NCI-H524 treated with DMSO at 0.1 percent for 48 hours (cell line): ENCODE results near the gene NUP214.
"Not testable (repeated sequence)": the region's sequence is repeated elsewhere in the genome, so short reads cannot be mapped to it uniquely, and the experiment has no call there.

ENCODE experiments used
- DNase-seq: peaks from one replicate; lab custom pipeline; 2025; lab: John Stamatoyannopoulos, UW

Gene NUP214

GRCh38 chr9:131116281-131117120 lies 8.9 kb upstream of the NUP214 start:
- DNase-seq = no peak

- DNase-seq = no peak
Observed at GRCh38 chr9:131117121-131117761, 8.1 kb upstream of the NUP214 start.

GRCh38 chr9:131117762-131118145 lies 7.6 kb upstream of the NUP214 start:
- DNase-seq = no peak

- no peak for DNase-seq
Observed at GRCh38 chr9:131119600-131119999, 5.8 kb upstream of the NUP214 start.

- no peak for DNase-seq
Observed at GRCh38 chr9:131120620-131121228, 4.7 kb upstream of the NUP214 start.

- no peak for DNase-seq
Observed at GRCh38 chr9:131121346-131121745, 4.0 kb upstream of the NUP214 start.

- no peak for DNase-seq
Observed at GRCh38 chr9:131122158-131122557, 3.2 kb upstream of the NUP214 start.

- DNase-seq = no peak
Observed at GRCh38 chr9:131125038-131125287, 423 bp upstream of the NUP214 start.

GRCh38 chr9:131126059-131126426 lies 657 bp downstream of the NUP214 start:
- no peak for DNase-seq

- no peak for DNase-seq
Observed at GRCh38 chr9:131129183-131129582, 3.8 kb downstream of the NUP214 start.

- DNase-seq = no peak
Observed at GRCh38 chr9:131138676-131139075, 13.3 kb downstream of the NUP214 start.

- DNase-seq = no peak
Observed at GRCh38 chr9:131140112-131140511, 14.7 kb downstream of the NUP214 start.

GRCh38 chr9:131140550-131140949 lies 15.2 kb downstream of the NUP214 start:
- peak; percentile 92 for DNase-seq

GRCh38 chr9:131142160-131142559 lies 16.8 kb downstream of the NUP214 start:
- no peak for DNase-seq

- DNase-seq = no peak
Observed at GRCh38 chr9:131144201-131144600, 18.8 kb downstream of the NUP214 start.

GRCh38 chr9:131145245-131145644 lies 19.9 kb downstream of the NUP214 start:
- no peak for DNase-seq

GRCh38 chr9:131146186-131146585 lies 20.8 kb downstream of the NUP214 start:
- no peak for DNase-seq

- DNase-seq = no peak
Observed at GRCh38 chr9:131148276-131148675, 22.9 kb downstream of the NUP214 start.

GRCh38 chr9:131148966-131149687 lies 23.7 kb downstream of the NUP214 start:
- no peak for DNase-seq

- DNase-seq = no peak
Observed at GRCh38 chr9:131149688-131150053, 24.3 kb downstream of the NUP214 start.

- DNase-seq = no peak
Observed at GRCh38 chr9:131153595-131153994, 28.2 kb downstream of the NUP214 start.

- not testable (repeated sequence) for DNase-seq
Observed at GRCh38 chr9:131158673-131159072, 33.3 kb downstream of the NUP214 start.
